ENCODE measurements around the gene TGFB2.

The TGFB2 gene

GRCh38 chr1:218467101-218468072, 122.3 kb downstream of the TGFB2 start:
- DNase-seq = no peak

GRCh38 chr1:218468711-218469110, 123.6 kb downstream of the TGFB2 start:
- no peak for DNase-seq

GRCh38 chr1:218472885-218473284, 127.7 kb downstream of the TGFB2 start:
- DNase-seq = no peak

GRCh38 chr1:218473522-218473921, 128.4 kb downstream of the TGFB2 start:
- DNase-seq = no peak

GRCh38 chr1:218474128-218474527, 129.0 kb downstream of the TGFB2 start:
- no peak for DNase-seq

GRCh38 chr1:218475275-218475674, 130.1 kb downstream of the TGFB2 start:
- no peak for DNase-seq

GRCh38 chr1:218475699-218476098, 130.6 kb downstream of the TGFB2 start:
- DNase-seq = no peak

- no peak for DNase-seq
These were observed 131.2 kb downstream of the TGFB2 start for GRCh38 chr1:218476385-218476784.

- no peak for DNase-seq
These were observed 133.2 kb downstream of the TGFB2 start for GRCh38 chr1:218478336-218478735.

- no peak for DNase-seq
These were observed 134.4 kb downstream of the TGFB2 start for GRCh38 chr1:218479436-218480115.

- DNase-seq = no peak
These were observed 135.0 kb downstream of the TGFB2 start for GRCh38 chr1:218480137-218480536.

GRCh38 chr1:218480588-218481099, 135.5 kb downstream of the TGFB2 start:
- DNase-seq = no peak

GRCh38 chr1:218481116-218481775, 136.1 kb downstream of the TGFB2 start:
- no peak for DNase-seq

GRCh38 chr1:218482683-218483082, 137.5 kb downstream of the TGFB2 start:
- no peak for DNase-seq

GRCh38 chr1:218485241-218485928, 140.2 kb downstream of the TGFB2 start:
- no peak for DNase-seq

- DNase-seq = no peak
These were observed 143.4 kb downstream of the TGFB2 start for GRCh38 chr1:218488531-218488930.

GRCh38 chr1:218488986-218489385, 143.8 kb downstream of the TGFB2 start:
- no peak for DNase-seq

GRCh38 chr1:218490406-218490922, 145.3 kb downstream of the TGFB2 start:
- DNase-seq = no peak

- no peak for DNase-seq
These were observed 147.7 kb downstream of the TGFB2 start for GRCh38 chr1:218492874-218493273.

- no peak for DNase-seq
These were observed 148.8 kb downstream of the TGFB2 start for GRCh38 chr1:218493986-218494385.

Data from NCI-H446 treated with DMSO at 0.1 percent for 48 hours (cell line).